ENCODE data around the gene BTG4.

DNA sequence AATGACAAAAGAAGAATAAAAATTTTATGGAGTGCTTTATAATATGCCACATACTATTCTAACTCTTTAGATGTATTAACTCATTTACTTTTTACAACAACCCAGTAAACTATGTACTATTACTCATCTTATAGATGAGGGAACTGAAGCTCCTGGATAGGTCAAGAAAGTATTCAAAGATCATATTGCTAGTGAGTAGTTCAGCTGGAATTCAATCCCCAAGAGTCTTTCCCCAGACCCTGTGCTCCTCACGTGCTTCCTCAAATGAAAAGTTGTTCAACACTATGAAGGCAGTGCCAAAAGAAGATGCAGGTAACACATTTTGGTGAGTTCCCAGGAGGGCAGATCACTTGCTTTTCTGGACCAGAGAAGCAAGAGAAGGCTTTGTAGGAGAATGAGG, 46.8 kb downstream of the BTG4 start:
- TF ChIP-seq POLR2A (IDR thresholded peaks at IDR 0.05): no peak
- TF ChIP-seq, protein P1, sequence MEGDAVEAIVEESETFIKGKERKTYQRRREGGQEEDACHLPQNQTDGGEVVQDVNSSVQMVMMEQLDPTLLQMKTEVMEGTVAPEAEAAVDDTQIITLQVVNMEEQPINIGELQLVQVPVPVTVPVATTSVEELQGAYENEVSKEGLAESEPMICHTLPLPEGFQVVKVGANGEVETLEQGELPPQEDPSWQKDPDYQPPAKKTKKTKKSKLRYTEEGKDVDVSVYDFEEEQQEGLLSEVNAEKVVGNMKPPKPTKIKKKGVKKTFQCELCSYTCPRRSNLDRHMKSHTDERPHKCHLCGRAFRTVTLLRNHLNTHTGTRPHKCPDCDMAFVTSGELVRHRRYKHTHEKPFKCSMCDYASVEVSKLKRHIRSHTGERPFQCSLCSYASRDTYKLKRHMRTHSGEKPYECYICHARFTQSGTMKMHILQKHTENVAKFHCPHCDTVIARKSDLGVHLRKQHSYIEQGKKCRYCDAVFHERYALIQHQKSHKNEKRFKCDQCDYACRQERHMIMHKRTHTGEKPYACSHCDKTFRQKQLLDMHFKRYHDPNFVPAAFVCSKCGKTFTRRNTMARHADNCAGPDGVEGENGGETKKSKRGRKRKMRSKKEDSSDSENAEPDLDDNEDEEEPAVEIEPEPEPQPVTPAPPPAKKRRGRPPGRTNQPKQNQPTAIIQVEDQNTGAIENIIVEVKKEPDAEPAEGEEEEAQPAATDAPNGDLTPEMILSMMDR (IDR thresholded peaks at IDR 0.05): no peak
